ENCODE results near the gene GPX5.
"Not testable (repeated sequence)": the region's sequence is repeated elsewhere in the genome, so short reads cannot be mapped to it uniquely, and the experiment has no call there.

The GPX5 gene

DNA sequence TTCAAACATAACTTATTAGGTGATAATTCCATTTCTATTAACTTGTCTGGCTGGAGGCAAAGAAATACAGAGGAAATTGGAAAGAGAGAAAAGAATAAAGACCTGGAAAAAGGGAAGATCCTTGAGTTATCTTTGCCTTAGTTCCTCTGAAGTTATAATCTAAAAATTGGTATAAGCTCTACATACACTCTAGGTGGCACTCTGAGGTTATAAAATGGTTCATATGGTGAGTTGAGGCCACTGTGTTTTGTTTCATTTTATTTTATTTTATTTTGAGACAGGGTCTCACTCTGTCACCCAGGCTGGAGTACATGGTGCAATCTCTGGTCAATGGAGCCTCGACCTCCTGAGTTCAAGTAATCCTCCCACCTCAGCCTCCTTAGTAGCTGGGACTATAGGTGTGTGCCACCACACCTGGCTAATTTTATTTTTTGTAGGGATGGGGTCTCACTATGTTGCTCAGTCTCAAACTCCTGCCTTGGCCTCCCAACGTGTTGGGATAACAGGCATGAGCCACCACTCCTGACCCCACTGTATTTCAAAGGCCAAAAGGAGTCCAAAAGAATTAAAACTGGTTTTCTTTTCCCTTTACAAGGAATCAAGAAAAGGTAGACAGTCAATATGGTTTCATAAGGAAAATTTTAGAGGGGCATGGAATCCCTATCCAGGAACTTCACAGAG is 29.4 kb upstream of the GPX5 start:
- Histone ChIP-seq H3K9ac (ENCODE audit: low read depth, low read length) (no peak overlapping the region), H3K36me3 (ENCODE audit: insufficient read depth, low read depth, low read length) (no peaks in the 10 kb centered on the region), H3K4me1 (ENCODE audit: insufficient read depth, low read length) (no peaks in the 10 kb centered on the region), H3K9me3 (ENCODE audit: insufficient read depth, low read depth, low read length) (no peaks in the 10 kb centered on the region), H3K4me3 (ENCODE audit: low read length) (no peak overlapping the region), H3K27me3 (ENCODE audit: insufficient read depth, low read length) (no peaks in the 10 kb centered on the region), H3K27ac (ENCODE audit: low read length) (no peak overlapping the region)

DNA sequence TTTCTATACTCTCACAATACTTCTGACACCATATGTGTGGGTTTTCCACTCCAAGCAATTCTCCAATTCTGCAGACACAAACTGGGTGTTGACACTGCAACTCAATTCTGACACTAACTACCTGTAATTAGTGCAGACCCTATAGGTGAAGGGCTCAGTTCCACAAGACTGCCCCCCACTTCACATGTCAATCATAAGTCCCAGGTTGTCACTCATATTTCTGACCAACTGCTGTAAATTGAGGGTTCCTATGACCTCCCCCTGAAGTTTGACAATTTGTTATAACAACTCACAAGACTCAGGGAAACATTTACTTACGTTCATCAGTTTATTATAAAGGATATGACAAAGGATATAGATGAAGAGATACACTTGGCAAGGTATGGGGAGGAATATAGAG is 28.4 kb upstream of the GPX5 start:
- Histone ChIP-seq H3K27me3 (ENCODE audit: insufficient read depth, low read length) (no peaks in the 10 kb centered on the region), H3K4me1 (ENCODE audit: insufficient read depth, low read length) (no peaks in the 10 kb centered on the region), H3K36me3 (ENCODE audit: insufficient read depth, low read depth, low read length) (no peaks in the 10 kb centered on the region), H3K4me3 (ENCODE audit: low read length) (no peak overlapping the region), H3K27ac (ENCODE audit: low read length) (no peak overlapping the region), H3K9ac (ENCODE audit: low read depth, low read length) (no peak overlapping the region), H3K9me3 (ENCODE audit: insufficient read depth, low read depth, low read length) (no peaks in the 10 kb centered on the region)

GRCh38 chr6:28497893-28498292 is 27.8 kb upstream of the GPX5 start:
- no peaks in the 10 kb centered on the region for H3K4me1 ChIP-seq (ENCODE audit: insufficient read depth, low read length)
- no peak overlapping the region for H3K9ac ChIP-seq (ENCODE audit: low read depth, low read length)
- H3K27ac ChIP-seq (ENCODE audit: low read length) = no peak overlapping the region
- no peaks in the 10 kb centered on the region for H3K9me3 ChIP-seq (ENCODE audit: insufficient read depth, low read depth, low read length)
- H3K36me3 ChIP-seq (ENCODE audit: insufficient read depth, low read depth, low read length) = no peaks in the 10 kb centered on the region
- H3K4me3 ChIP-seq (ENCODE audit: low read length) = no peak overlapping the region
- no peaks in the 10 kb centered on the region for H3K27me3 ChIP-seq (ENCODE audit: insufficient read depth, low read length)

GRCh38 chr6:28501259-28501658 is 24.4 kb upstream of the GPX5 start:
- Histone ChIP-seq H3K9ac (ENCODE audit: low read depth, low read length) (no peak overlapping the region), H3K9me3 (ENCODE audit: insufficient read depth, low read depth, low read length) (no peaks in the 10 kb centered on the region), H3K4me1 (ENCODE audit: insufficient read depth, low read length) (peaks cover 4% of the 10 kb centered on the region; the same call in 1 of the 2 replicates), H3K27me3 (ENCODE audit: insufficient read depth, low read length) (no peaks in the 10 kb centered on the region), H3K27ac (ENCODE audit: low read length) (no peak overlapping the region), H3K4me3 (ENCODE audit: low read length) (no peak overlapping the region), H3K36me3 (ENCODE audit: insufficient read depth, low read depth, low read length) (no peaks in the 10 kb centered on the region)

GRCh38 chr6:28502136-28502535 is 23.5 kb upstream of the GPX5 start:
- not testable (repeated sequence) for H3K9ac ChIP-seq (ENCODE audit: low read depth, low read length); H3K27me3 ChIP-seq (ENCODE audit: insufficient read depth, low read length); H3K36me3 ChIP-seq (ENCODE audit: insufficient read depth, low read depth, low read length); H3K27ac ChIP-seq (ENCODE audit: low read length); H3K4me3 ChIP-seq (ENCODE audit: low read length); H3K9me3 ChIP-seq (ENCODE audit: insufficient read depth, low read depth, low read length)
- H3K4me1 ChIP-seq (ENCODE audit: insufficient read depth, low read length) = peaks cover 13% of the 10 kb centered on the region; the same call in 1 of the 2 replicates

GRCh38 chr6:28502709-28503305 is 22.9 kb upstream of the GPX5 start:
- H3K27ac ChIP-seq (ENCODE audit: low read length); H3K9me3 ChIP-seq (ENCODE audit: insufficient read depth, low read depth, low read length); H3K4me3 ChIP-seq (ENCODE audit: low read length); H3K9ac ChIP-seq (ENCODE audit: low read depth, low read length); H3K36me3 ChIP-seq (ENCODE audit: insufficient read depth, low read depth, low read length); H3K27me3 ChIP-seq (ENCODE audit: insufficient read depth, low read length): not testable (repeated sequence)
- H3K4me1 ChIP-seq (ENCODE audit: insufficient read depth, low read length) = peaks cover 17% of the 10 kb centered on the region; the same call in 1 of the 2 replicates

DNA sequence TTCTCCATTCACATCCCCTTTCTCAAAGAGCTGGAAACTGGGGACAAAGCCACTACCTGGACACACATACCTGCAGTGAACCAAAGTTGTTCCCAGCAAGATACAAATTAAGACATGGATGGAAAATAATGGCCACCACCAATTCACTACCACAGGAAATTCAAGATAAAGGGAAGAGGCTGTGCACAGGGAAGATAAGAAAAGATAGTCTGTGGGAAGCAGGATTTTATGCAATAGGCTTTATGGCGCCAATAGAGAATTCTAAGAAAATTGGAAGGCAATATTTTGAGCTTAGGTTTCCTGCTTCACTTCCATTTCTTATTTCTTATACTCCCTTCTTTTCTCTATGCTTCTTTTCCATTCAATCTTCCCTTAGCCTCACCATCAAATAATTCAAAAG is 19.9 kb upstream of the GPX5 start:
- Histone ChIP-seq H3K27me3 (ENCODE audit: insufficient read depth, low read length) (no peaks in the 10 kb centered on the region), H3K4me3 (ENCODE audit: low read length) (no peak overlapping the region), H3K4me1 (ENCODE audit: insufficient read depth, low read length) (peaks cover 17% of the 10 kb centered on the region; the same call in 1 of the 2 replicates), H3K9ac (ENCODE audit: low read depth, low read length) (no peak overlapping the region), H3K9me3 (ENCODE audit: insufficient read depth, low read depth, low read length) (no peaks in the 10 kb centered on the region), H3K27ac (ENCODE audit: low read length) (no peak overlapping the region), H3K36me3 (ENCODE audit: insufficient read depth, low read depth, low read length) (no peaks in the 10 kb centered on the region)

GRCh38 chr6:28506807-28507475 is 18.7 kb upstream of the GPX5 start:
- H3K9ac ChIP-seq (ENCODE audit: low read depth, low read length) = no peak overlapping the region
- H3K27me3 ChIP-seq (ENCODE audit: insufficient read depth, low read length) = no peaks in the 10 kb centered on the region
- no peak overlapping the region; the same call in 1 of the 2 replicates for H3K4me3 ChIP-seq (ENCODE audit: low read length)
- peaks cover 17% of the 10 kb centered on the region; the same call in 1 of the 2 replicates for H3K4me1 ChIP-seq (ENCODE audit: insufficient read depth, low read length)
- no peaks in the 10 kb centered on the region for H3K36me3 ChIP-seq (ENCODE audit: insufficient read depth, low read depth, low read length)
- no peak overlapping the region for H3K27ac ChIP-seq (ENCODE audit: low read length)
- H3K9me3 ChIP-seq (ENCODE audit: insufficient read depth, low read depth, low read length) = no peaks in the 10 kb centered on the region

DNA sequence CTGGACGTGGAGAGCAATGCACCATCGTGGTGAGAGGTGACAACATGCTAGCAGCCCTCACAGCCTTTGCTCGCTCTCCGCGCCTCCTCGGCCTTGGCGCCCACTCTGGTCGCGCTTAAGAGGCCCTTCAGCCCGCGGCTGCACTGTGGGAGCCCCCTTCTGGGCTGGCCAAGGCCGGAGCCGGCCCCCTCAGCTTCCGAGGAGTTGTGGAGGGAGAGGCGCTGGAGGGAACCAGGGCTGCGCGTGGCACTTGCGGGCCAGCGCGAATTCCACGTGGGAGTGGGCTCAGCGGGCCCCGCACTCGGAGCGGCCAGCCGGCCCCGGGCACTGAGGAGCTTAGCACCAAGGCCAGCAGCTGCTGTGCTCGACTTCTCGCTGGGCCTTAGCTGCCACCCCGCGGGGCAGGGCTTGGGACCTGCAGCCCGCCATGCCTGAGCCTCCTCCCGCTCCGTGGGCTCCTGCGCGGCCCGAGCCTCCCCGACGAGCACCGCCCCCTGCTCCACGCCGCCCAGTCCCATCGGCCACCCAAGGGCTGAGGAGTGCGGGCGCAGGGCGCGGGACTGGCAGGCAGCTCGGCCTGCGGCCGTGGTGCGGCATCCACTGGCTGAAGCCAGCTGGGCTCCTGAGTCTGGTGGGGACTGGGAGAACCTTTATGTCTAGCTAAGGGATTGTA is 13.9 kb upstream of the GPX5 start:
- H3K4me3 ChIP-seq (ENCODE audit: low read length) = no peak overlapping the region
- H3K36me3 ChIP-seq (ENCODE audit: insufficient read depth, low read depth, low read length) = no peaks in the 10 kb centered on the region
- H3K9ac ChIP-seq (ENCODE audit: low read depth, low read length) = no peak overlapping the region
- peaks cover 8% of the 10 kb centered on the region; the same call in 1 of the 2 replicates for H3K4me1 ChIP-seq (ENCODE audit: insufficient read depth, low read length)
- no peaks in the 10 kb centered on the region for H3K9me3 ChIP-seq (ENCODE audit: insufficient read depth, low read depth, low read length)
- H3K27ac ChIP-seq (ENCODE audit: low read length) = no peak overlapping the region
- H3K27me3 ChIP-seq (ENCODE audit: insufficient read depth, low read length) = no peaks in the 10 kb centered on the region

DNA sequence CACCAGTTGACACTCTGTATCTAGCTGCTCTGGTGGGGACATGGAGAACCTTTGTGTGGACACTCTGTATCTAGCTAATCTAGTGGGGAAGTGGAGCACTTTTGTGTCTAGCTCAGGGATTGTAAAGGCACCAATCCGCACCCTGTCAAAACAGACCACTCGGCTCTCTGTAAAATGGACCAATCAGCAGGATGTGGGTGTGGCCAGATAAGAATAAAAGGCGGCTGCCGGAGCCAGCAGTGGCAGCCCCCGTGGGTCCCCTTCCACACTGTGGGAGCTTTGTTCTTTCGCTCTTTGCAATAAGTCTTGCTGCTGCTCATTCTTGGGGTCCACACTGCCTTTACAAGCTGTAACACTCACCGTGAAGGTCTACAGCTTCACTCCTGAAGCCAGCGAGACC is 13.3 kb upstream of the GPX5 start:
- not testable (repeated sequence) for H3K4me3 ChIP-seq (ENCODE audit: low read length); H3K4me1 ChIP-seq (ENCODE audit: insufficient read depth, low read length); H3K27me3 ChIP-seq (ENCODE audit: insufficient read depth, low read length); H3K9me3 ChIP-seq (ENCODE audit: insufficient read depth, low read depth, low read length); H3K36me3 ChIP-seq (ENCODE audit: insufficient read depth, low read depth, low read length); H3K27ac ChIP-seq (ENCODE audit: low read length); H3K9ac ChIP-seq (ENCODE audit: low read depth, low read length)

- Histone ChIP-seq H3K9me3 (ENCODE audit: insufficient read depth, low read depth, low read length) (no peaks in the 10 kb centered on the region), H3K36me3 (ENCODE audit: insufficient read depth, low read depth, low read length) (no peaks in the 10 kb centered on the region), H3K27me3 (ENCODE audit: insufficient read depth, low read length) (no peaks in the 10 kb centered on the region), H3K9ac (ENCODE audit: low read depth, low read length) (no peak within 1 kb of the TSS), H3K27ac (ENCODE audit: low read length) (no peak within 1 kb of the TSS), H3K4me1 (ENCODE audit: insufficient read depth, low read length) (no peaks in the 10 kb centered on the region), H3K4me3 (ENCODE audit: low read length) (no peak within 1 kb of the TSS)
Measured at GRCh38 chr6:28515676-28516075, 10.0 kb upstream of the GPX5 start, which contains the start of gene GPX6. Gene GPX6, minus strand, starts transcription at chr6:28515793. Its CDS starts 50 bp downstream, at chr6:28515743.

Data from iPS-20b (cell line).